PC-9 (cell line): Measurements from ENCODE around the gene HSPA12A.

Experiments
- CTCF ChIP-seq: fragments of 200-600 bp; sonication (generic); conservative IDR thresholded peaks from 2 replicates; pipeline ENCODE4 v1.6.1; 2017; ENCODE audit warnings: mixed run types, antibody characterized with exemption, mild to moderate bottlenecking, moderate library complexity
- EZH2 ChIP-seq: fragments of 200-600 bp; sonication (generic); IDR thresholded peaks from 2 replicates; pipeline ENCODE4 v1.8.0; 2017; ENCODE audit warnings: antibody characterized with exemption, low read depth

GRCh38 chr10:116699049-116699448, 43.3 kb downstream of the HSPA12A start:
- TF ChIP-seq CTCF, result no peak
- no peak for TF ChIP-seq EZH2
